ENCODE measurements around the gene ANKS3. TPM values are rescaled to one million over a fixed set of nuclear protein-coding genes. Genes with fewer than 3 reads are reported as not detected.
A peak's percentile ranks its signal among the peaks of the same experiment; 100 is the strongest.

Gene ANKS3
- total and polyA plus RNA-seq, 10 of the 15 experiments (the other 5 are each of a cell fraction or from before 2014, with no cell fraction given), result 0.29 to 14.2 (median 8.5) TPM

- TF ChIP-seq PRDM15 (CRISPR knock-in tag; IDR thresholded peaks at IDR 0.05), result no peak
- no peak for TF ChIP-seq NFXL1 (IDR thresholded peaks at IDR 0.05; ENCODE audit: borderline replicate concordance)
- TF ChIP-seq PKNOX1 (IDR thresholded peaks at IDR 0.05), result peak; percentile 96
- peak; percentile 89 for TF ChIP-seq PBX3 (IDR thresholded peaks at IDR 0.05; ENCODE audit: insufficient replicate concordance, low read depth, low read length)
- peak; percentile 46 for TF ChIP-seq CREB1 (IDR thresholded peaks at IDR 0.05; ENCODE audit: low read depth)
- no peak for TF ChIP-seq NBN (IDR thresholded peaks at IDR 0.05)
- TF ChIP-seq USF2 (IDR thresholded peaks at IDR 0.05; ENCODE audit: borderline replicate concordance, low read depth, low read length), result no peak
- no peak for TF ChIP-seq ZNF217 (IDR thresholded peaks at IDR 0.05)
- no peak for TF ChIP-seq FOXK2 (IDR thresholded peaks at IDR 0.05)
- TF ChIP-seq NFYA (IDR thresholded peaks at IDR 0.05; ENCODE audit: borderline replicate concordance, low read depth, low read length), result no peak
- peak; percentile 52; the same call in 1 of the 2 replicates for TF ChIP-seq RB1 (IDR thresholded peaks at IDR 0.05; ENCODE audit: borderline replicate concordance)
- TF ChIP-seq SRF (IDR thresholded peaks at IDR 0.05; ENCODE audit: low read depth in 2 of 2, low read length in 2 of 2), result peak in 1 of 2 experiments; percentile 20; a peak in 1 of 4 replicates
- no peak for TF ChIP-seq BRCA1 (IDR thresholded peaks at IDR 0.05; ENCODE audit: low read depth, low read length)
- no peak; the same call in 1 of the 2 replicates for TF ChIP-seq PML (IDR thresholded peaks at IDR 0.05; ENCODE audit: low read length)
- TF ChIP-seq MYB (IDR thresholded peaks at IDR 0.05; ENCODE audit: borderline replicate concordance, low read depth, low read length), result no peak
- TF ChIP-seq ATF2 (IDR thresholded peaks at IDR 0.05; ENCODE audit: low read length), result no peak
- no peak for TF ChIP-seq EP300 (IDR thresholded peaks at IDR 0.05; ENCODE audit: borderline replicate concordance in 1 of 2, control insufficient read depth in 1 of 2, low read depth in 2 of 2, low read length in 2 of 2)
- no peak for TF ChIP-seq SUZ12 (IDR thresholded peaks at IDR 0.05; ENCODE audit: unreplicated experiment)
- TF ChIP-seq TCF3 (IDR thresholded peaks at IDR 0.05; ENCODE audit: borderline replicate concordance, insufficient read depth, low read depth, low read length), result 0 out of 2 replicates have a peak, but pooled peaks have one; percentile 18
These were observed at the start of gene ANKS3, which contains the start of gene DNAAF8 (continued) for GRCh38 chr16:4734063-4734729.
